Measurements from ENCODE around the gene MS4A10. TPM values are rescaled to one million over a fixed set of nuclear protein-coding genes. Genes with fewer than 3 reads are reported as not detected.

The MS4A10 gene
- total RNA-seq, 6 experiments from 2014 or later: not detected

DNA sequence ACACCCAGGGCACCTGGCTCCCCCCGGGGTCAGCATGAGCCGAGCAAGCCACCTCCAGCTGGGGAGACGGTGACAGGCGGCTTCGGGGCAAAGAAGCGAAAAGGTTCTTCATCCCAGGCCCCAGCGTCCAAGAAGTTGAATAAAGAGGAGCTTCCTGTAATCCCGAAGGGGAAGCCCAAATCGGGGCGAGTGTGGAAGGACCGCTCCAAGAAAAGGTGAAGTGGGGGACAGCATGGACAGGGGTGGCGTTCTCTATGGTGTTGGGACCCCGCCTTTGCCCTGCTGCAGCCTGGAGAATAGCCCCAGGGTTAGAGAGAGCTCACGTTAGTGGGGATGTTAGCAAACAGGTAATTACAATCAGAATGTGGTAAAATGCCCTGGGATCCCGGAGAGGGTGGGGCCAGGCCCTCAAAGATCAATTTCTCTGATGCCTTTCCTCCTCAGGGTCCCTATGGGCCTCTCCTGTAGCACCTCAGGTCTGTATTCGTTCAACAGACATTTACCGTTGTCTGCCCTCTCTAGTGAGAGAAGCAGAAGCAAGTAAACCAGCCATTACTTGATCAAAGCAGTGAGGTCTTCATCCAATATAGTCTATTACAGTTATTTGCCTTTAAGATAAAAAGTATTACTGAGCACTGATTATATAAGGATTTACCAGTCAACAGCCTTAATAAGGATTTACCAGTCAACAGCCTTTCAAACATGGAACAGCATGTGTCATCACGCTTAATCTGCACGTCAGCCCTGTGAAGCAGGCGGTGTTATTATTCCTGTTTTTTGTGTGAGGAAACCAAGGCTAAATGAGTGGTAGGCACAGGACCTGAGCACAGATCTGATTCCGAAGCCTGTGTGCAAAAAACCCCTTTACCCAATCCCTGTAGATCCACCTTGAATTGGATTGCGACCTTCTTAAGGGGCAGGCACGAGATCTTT is 57.8 kb downstream of the MS4A10 start:
- H3K36me3 Mint-ChIP-seq (ENCODE audit: low read depth): peaks cover 6% of the 10 kb centered on the region
- peaks cover 6% of the 10 kb centered on the region; the same call in 1 of the 2 replicates for H3K27me3 Mint-ChIP-seq (ENCODE audit: insufficient read depth)
- H3K4me3 Mint-ChIP-seq: peak overlapping the region; percentile 97
- H3K9me3 Mint-ChIP-seq: no peaks in the 10 kb centered on the region
- TF ChIP-seq, protein P1, sequence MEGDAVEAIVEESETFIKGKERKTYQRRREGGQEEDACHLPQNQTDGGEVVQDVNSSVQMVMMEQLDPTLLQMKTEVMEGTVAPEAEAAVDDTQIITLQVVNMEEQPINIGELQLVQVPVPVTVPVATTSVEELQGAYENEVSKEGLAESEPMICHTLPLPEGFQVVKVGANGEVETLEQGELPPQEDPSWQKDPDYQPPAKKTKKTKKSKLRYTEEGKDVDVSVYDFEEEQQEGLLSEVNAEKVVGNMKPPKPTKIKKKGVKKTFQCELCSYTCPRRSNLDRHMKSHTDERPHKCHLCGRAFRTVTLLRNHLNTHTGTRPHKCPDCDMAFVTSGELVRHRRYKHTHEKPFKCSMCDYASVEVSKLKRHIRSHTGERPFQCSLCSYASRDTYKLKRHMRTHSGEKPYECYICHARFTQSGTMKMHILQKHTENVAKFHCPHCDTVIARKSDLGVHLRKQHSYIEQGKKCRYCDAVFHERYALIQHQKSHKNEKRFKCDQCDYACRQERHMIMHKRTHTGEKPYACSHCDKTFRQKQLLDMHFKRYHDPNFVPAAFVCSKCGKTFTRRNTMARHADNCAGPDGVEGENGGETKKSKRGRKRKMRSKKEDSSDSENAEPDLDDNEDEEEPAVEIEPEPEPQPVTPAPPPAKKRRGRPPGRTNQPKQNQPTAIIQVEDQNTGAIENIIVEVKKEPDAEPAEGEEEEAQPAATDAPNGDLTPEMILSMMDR (IDR thresholded peaks at IDR 0.05): no peak
- peaks cover 45% of the 10 kb centered on the region for H3K4me1 Mint-ChIP-seq (ENCODE audit: low read depth)
- no peak for DNase-seq
- peak overlapping the region; percentile 86 for H3K27ac Mint-ChIP-seq

DNA sequence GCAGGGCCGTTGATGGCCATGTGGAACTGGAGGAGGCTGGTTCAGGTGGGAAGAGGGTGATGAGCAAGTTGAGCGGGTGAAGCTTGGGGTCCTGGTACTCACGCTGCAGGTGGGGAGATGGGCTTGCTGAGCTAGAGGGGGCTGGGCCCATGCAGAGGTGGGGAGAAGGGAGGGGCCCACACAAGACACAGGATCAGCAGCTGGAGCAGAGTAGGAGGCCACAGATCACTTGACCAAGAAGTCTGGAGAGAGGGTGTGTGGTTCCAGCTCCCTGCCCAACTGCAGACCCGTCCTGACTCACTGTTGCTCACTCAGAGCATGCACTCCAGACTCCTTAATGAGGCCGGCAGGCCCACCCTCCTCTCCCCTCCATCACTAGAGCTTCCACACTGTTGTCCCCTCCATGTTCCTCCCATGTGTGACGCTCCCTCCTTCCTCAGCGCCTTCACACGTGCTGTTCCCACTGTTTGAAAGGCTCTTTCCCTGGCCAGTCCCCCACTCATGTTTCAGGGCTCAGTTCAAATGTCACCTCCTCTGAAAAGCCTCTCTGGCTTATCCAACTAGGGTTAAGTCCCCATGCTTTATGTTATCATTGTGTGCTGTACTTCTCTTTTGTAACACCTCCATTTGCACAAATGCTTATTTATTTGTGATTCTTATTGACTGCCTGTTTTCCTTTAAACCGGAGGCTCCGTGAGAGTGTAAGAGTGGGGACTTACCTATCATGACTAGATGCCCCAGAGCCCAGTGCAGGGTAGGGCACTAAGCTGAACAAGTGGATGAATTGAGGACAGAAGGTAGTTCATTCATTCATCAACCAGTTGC is 59.1 kb downstream of the MS4A10 start:
- Mint-ChIP-seq H3K4me1 (ENCODE audit: low read depth) (peaks cover 45% of the 10 kb centered on the region), H3K36me3 (ENCODE audit: low read depth) (peaks cover 6% of the 10 kb centered on the region), H3K27me3 (ENCODE audit: insufficient read depth) (peaks cover 5% of the 10 kb centered on the region), H3K9me3 (no peaks in the 10 kb centered on the region), H3K4me3 (peak overlapping the region; percentile 97), H3K27ac (peak overlapping the region; percentile 57)
- no peak for DNase-seq
- TF ChIP-seq, protein P1 (IDR thresholded peaks at IDR 0.05): no peak

DNA sequence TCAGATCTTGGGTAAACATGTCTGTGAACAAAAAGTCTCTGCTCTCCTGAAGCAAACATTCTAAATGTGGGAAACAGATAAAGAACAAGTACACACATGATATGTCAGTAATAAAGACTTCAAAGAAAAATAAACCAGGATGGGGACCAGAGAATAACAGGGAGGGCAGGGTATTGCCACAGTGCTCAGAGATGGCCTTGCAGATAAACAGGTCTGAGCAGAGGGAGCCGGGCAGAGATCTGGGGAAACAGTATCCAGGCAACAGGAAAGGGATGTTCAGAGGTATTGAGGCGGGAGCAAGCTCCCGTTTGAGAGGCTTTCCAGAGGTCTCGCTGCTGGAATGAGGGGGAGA is 59.7 kb downstream of the MS4A10 start:
- Mint-ChIP-seq H3K9me3 (no peaks in the 10 kb centered on the region), H3K4me1 (ENCODE audit: low read depth) (peaks cover 45% of the 10 kb centered on the region), H3K36me3 (ENCODE audit: low read depth) (peaks cover 6% of the 10 kb centered on the region), H3K4me3 (peak overlapping the region; percentile 97), H3K27ac (peak overlapping the region; percentile 57), H3K27me3 (ENCODE audit: insufficient read depth) (peaks cover 2% of the 10 kb centered on the region)
- TF ChIP-seq, protein P1 (IDR thresholded peaks at IDR 0.05): no peak
- no peak for DNase-seq

DNA sequence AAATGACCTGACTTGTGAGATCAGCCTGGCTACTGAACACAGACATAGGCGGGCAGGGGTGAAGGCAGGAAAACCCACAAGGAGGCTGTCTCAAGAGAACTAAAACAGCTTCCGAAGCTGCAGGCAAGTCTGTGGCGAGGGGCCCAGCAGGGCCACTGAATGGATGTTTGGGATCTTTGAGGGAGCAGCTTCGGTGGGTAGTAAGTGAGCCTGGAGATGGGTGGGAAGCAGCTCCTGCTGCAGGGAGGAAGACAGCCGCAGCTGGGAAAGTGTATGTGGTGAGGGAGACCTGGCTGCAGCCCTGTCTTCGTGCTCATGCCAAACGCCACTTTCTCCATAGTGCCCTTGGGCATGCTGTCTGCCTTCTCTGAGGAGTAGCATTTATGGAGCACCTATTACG is 60.2 kb downstream of the MS4A10 start:
- TF ChIP-seq, protein P1 (IDR thresholded peaks at IDR 0.05): no peak
- peak overlapping the region; percentile 57 for H3K27ac Mint-ChIP-seq

DNA sequence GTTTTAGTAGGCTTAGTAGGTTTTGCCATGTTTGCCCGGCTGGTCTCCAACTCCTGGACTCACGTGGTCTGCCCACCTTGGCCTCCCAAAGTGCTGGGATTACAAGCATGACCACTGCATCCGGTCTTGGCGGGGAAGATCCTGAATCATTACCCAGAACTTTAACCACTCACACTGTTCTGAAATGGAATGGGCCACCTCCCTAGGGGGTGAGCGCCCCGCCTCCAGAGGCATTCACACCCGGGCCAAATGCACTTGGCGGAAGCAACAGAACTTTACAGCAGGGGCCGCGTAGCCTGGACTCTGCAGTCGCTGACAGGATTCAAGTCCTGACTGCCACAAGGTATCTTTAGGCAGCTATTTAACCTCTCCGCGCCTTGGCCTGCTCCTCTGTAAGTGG is 62.1 kb downstream of the MS4A10 start:
- Mint-ChIP-seq H3K27me3 (ENCODE audit: insufficient read depth) (peaks cover 3% of the 10 kb centered on the region), H3K9me3 (no peaks in the 10 kb centered on the region), H3K27ac (no peak overlapping the region), H3K4me3 (no peak overlapping the region), H3K36me3 (ENCODE audit: low read depth) (peaks cover 20% of the 10 kb centered on the region), H3K4me1 (ENCODE audit: low read depth) (peaks cover 26% of the 10 kb centered on the region)
- TF ChIP-seq, protein P1 (IDR thresholded peaks at IDR 0.05): no peak
- no peak for DNase-seq

More for the DNA sequence above, 60.2 kb downstream of the MS4A10 start:
- Mint-ChIP-seq H3K4me3 (peak overlapping the region; percentile 97; the same call in 1 of the 2 replicates), H3K9me3 (no peaks in the 10 kb centered on the region), H3K36me3 (ENCODE audit: low read depth) (peaks cover 6% of the 10 kb centered on the region), H3K27me3 (ENCODE audit: insufficient read depth) (peaks cover 2% of the 10 kb centered on the region), H3K4me1 (ENCODE audit: low read depth) (peaks cover 42% of the 10 kb centered on the region)
- DNase-seq: no peak

All from HFFc6 (cell line).